WERI-Rb-1 (cell line): ENCODE results near the gene MYCBPAP.
A peak's percentile ranks its signal among the peaks of the same experiment; 100 is the strongest.

Experiments used
- DNase-seq: peaks from one replicate; pipeline ENCODE4 v3.0.0-alpha.2; 2020
- H3K27ac ChIP-seq: fragments of 250-450 bp; sonication (Bioruptor Pico); 2 replicates; pipeline ENCODE4 v1.5.1; 2020; ENCODE audit warnings: mild to moderate bottlenecking, moderate library complexity
- H3K27me3 ChIP-seq: fragments of 250-450 bp; sonication (Bioruptor Pico); 2 replicates; pipeline ENCODE4 v1.5.1; 2021; ENCODE audit warnings: mild to moderate bottlenecking, low read depth, moderate library complexity; ENCODE audit not compliant: insufficient read depth, severe bottlenecking
- H3K36me3 ChIP-seq: fragments of 250-450 bp; sonication (Bioruptor Pico); 2 replicates; pipeline ENCODE4 v1.5.1; 2020; ENCODE audit warnings: mild to moderate bottlenecking, moderate library complexity
- H3K4me3 ChIP-seq: 2 replicates; pipeline ENCODE4 v1.5.1; 2011; ENCODE audit warnings: low read depth, mild to moderate bottlenecking, control low read depth, low read length
- H3K9me3 ChIP-seq: fragments of 250-450 bp; sonication (Bioruptor Pico); 2 replicates; pipeline ENCODE4 v1.5.1; 2021; ENCODE audit warnings: mild to moderate bottlenecking, moderate library complexity; ENCODE audit not compliant: severe bottlenecking
- TF ChIP-seq, protein P1 (sequence below): IDR thresholded peaks from 2 replicates; pipeline ENCODE4 v1.5.1; 2011; ENCODE audit warnings: low read depth, mild to moderate bottlenecking, control low read depth, inconsistent platforms, low read length

Gene MYCBPAP

DNA sequence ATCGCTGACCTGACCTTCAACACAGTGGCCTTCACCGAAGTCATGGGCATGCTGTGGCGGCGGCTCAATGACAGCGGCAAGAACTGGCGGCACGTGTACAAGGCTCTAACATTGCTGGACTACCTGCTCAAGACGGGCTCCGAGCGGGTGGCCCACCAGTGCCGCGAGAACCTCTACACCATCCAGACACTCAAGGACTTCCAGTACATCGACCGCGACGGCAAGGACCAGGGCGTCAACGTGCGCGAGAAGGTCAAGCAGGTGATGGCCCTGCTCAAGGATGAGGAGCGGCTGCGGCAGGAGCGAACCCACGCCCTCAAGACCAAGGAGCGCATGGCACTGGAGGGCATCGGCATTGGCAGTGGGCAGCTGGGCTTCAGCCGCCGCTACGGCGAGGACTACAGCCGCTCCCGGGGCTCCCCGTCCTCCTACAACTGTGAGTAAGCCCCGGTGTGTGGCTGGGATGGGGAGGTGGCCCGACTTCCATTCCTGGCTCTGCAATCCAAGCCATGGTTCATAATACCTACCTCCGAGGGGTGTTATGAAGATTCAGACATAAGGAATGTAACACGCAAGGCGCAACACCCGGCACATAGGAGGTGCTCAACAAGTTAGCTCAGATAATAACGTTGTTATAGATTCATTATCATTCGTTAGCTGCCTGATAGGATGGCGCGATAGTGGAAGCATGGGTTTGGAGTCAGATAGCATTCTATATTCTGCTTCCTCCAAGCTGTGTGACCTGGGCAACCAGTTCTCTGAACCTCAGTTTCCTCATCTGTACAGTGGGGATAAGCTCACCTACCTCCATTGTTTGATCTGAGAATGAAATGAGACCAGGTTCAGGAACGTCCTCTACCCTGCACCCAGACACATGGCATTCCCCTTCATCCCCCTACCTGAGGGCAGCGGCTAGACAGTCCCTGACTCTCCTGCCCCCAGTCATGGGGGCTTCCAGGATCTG is 28.7 kb downstream of the MYCBPAP start:
- Histone ChIP-seq H3K9me3 (no peaks in the 10 kb centered on the region), H3K4me3 (no peak overlapping the region), H3K36me3 (no peaks in the 10 kb centered on the region), H3K27me3 (no peaks in the 10 kb centered on the region), H3K27ac (no peak overlapping the region)
- no peak for DNase-seq
- TF ChIP-seq, protein P1, sequence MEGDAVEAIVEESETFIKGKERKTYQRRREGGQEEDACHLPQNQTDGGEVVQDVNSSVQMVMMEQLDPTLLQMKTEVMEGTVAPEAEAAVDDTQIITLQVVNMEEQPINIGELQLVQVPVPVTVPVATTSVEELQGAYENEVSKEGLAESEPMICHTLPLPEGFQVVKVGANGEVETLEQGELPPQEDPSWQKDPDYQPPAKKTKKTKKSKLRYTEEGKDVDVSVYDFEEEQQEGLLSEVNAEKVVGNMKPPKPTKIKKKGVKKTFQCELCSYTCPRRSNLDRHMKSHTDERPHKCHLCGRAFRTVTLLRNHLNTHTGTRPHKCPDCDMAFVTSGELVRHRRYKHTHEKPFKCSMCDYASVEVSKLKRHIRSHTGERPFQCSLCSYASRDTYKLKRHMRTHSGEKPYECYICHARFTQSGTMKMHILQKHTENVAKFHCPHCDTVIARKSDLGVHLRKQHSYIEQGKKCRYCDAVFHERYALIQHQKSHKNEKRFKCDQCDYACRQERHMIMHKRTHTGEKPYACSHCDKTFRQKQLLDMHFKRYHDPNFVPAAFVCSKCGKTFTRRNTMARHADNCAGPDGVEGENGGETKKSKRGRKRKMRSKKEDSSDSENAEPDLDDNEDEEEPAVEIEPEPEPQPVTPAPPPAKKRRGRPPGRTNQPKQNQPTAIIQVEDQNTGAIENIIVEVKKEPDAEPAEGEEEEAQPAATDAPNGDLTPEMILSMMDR: no peak

- Histone ChIP-seq H3K27me3 (no peaks in the 10 kb centered on the region), H3K4me3 (no peak overlapping the region), H3K9me3 (no peaks in the 10 kb centered on the region), H3K36me3 (no peaks in the 10 kb centered on the region), H3K27ac (no peak overlapping the region)
- TF ChIP-seq, protein P1: no peak
- DNase-seq: no peak
Measured at GRCh38 chr17:50537721-50538548, 29.7 kb downstream of the MYCBPAP start.

GRCh38 chr17:50538549-50539410 is 30.5 kb downstream of the MYCBPAP start:
- no peaks in the 10 kb centered on the region for H3K27me3 ChIP-seq

DNA sequence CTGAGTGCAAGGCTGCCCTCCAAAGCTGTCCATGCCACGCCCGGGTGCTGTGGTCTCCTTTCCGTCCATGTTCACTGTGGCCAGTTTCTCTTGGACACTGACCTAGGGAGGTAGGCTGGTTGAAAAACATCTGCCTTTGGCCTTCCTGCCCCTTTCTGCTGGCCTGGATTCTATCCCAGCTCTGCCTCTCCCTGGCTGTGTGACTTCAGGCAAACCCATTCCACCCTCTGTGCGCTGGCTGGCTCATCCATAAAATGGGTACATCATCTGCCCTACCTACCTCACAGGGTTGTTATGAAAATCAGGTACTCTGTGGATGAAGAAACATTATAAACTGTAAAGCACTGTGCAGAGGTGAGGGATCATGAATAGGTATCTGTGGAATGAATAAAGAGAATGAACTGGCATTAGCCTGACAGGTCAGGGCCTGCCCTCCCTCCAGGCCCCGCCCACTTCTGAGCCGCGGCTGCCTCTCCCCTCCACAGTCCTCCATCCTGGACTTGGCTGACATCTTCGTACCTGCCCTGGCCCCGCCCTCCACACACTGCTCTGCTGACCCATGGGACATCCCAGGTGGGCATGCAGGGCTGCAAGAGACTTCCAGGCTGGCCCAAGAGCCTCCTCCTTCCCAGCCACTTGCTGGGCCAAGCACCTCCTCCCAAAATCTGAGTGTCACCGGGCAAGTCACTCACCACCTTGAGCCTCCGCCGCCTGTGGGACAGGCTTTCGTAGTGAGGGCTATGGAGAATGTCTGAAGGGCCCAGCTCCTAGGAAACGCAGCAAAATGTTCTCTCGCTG is 31.7 kb downstream of the MYCBPAP start:
- Histone ChIP-seq H3K9me3 (no peaks in the 10 kb centered on the region), H3K27ac (no peak overlapping the region), H3K4me3 (no peak overlapping the region), H3K36me3 (no peaks in the 10 kb centered on the region), H3K27me3 (no peaks in the 10 kb centered on the region)
- peak; percentile 75 for DNase-seq
- TF ChIP-seq, protein P1: no peak

More at GRCh38 chr17:50538549-50539410, 30.5 kb downstream of the MYCBPAP start:
- no peak overlapping the region for H3K27ac ChIP-seq
- H3K36me3 ChIP-seq: no peaks in the 10 kb centered on the region
- TF ChIP-seq, protein P1: no peak
- H3K9me3 ChIP-seq: no peaks in the 10 kb centered on the region
- no peak overlapping the region for H3K4me3 ChIP-seq
- DNase-seq: no peak
